Sigmoid colon (tissue), 7 donors: ENCODE data around the gene GAL3ST2. TPM values are rescaled to one million over a fixed set of nuclear protein-coding genes. Genes with fewer than 3 reads are reported as not detected.
"Not testable (repeated sequence)": the region's sequence is repeated elsewhere in the genome, so short reads cannot be mapped to it uniquely, and the experiment has no call there.

Experiments used
- DNase-seq: peaks from one replicate; pipeline ENCODE4 v3.0.0-alpha.2; 2019
- H3K27ac ChIP-seq, 4 donors: fragments of 200-600 bp; sonication (generic); one replicate each; pipeline ENCODE4 v1.5.1; 2016 to 2019; ENCODE audit warnings: mild to moderate bottlenecking in 1 of 4
- H3K27me3 ChIP-seq, 3 donors: fragments of 200-600 bp; sonication (generic); one replicate each; pipeline ENCODE4 v1.5.1; 2019; ENCODE audit warnings: mild to moderate bottlenecking in 1 of 3
- H3K36me3 ChIP-seq, 4 donors: fragments of 200-600 bp; sonication (generic); one replicate each; pipeline ENCODE4 v1.5.1; 2016 to 2019
- H3K4me1 ChIP-seq, 4 donors: fragments of 200-600 bp; sonication (generic); one replicate each; pipeline ENCODE4 v1.5.1; 2017 to 2019
- H3K4me3 ChIP-seq, 4 donors: fragments of 200-600 bp; sonication (generic); one replicate each; pipeline ENCODE4 v1.5.1; 2017 to 2019; ENCODE audit warnings: mild to moderate bottlenecking in 2 of 4, moderate library complexity in 1 of 4
- H3K9me3 ChIP-seq, 4 donors: fragments of 200-600 bp in 3 of 4; sonication (generic) in 3 of 4; one replicate each; pipeline versions ENCODE4 v1.5.1 to v1.6.1; 2013 to 2019
- CTCF ChIP-seq, 4 experiments: fragments of 450-650 bp in 3 of 4; fragments of 200-600 bp in 1 of 4; IDR thresholded peaks; one replicate each; pipeline ENCODE4 v1.5.1; 2016 to 2019; ENCODE audit warnings: antibody characterized with exemption in 4 of 4, mild to moderate bottlenecking in 3 of 4, moderate library complexity in 2 of 4
- EP300 ChIP-seq, 4 donors: sonication (generic); formaldehyde crosslinking; IDR thresholded peaks; one replicate each; pipeline ENCODE4 v1.6.1; 2017; ENCODE audit warnings: antibody characterized with exemption in 4 of 4
- POLR2A ChIP-seq, 2 donors: fragments of 450-650 bp; IDR thresholded peaks; one replicate each; pipeline ENCODE4 v1.6.1; 2016; ENCODE audit warnings: antibody characterized with exemption in 2 of 2, mild to moderate bottlenecking in 2 of 2, moderate library complexity in 2 of 2
- POLR2AphosphoS5 ChIP-seq, 4 donors: sonication (generic); formaldehyde crosslinking; IDR thresholded peaks; one replicate each; pipeline ENCODE4 v1.6.1; 2017; ENCODE audit warnings: antibody characterized with exemption in 4 of 4
- WGBS, 2 donors: extraction: QIAGEN DNeasy Blood & Tissue Kit; methylation state at CpG; one replicate each; pipeline ENCODE4 v1.1.7; 2013; 5-methylcytosine and 5-hydroxymethylcytosine counted together
- intact Hi-C: fragments of 100-400 bp; cut with DNase I; formaldehyde crosslinking; loops from one replicate; pipeline ENCODE4 v1.15.1; 2023
- polyA plus RNA-seq, 3 donors: library from polyadenylated mRNA; stranded (reverse); fragments of 200-250 nt; gene quantifications; one replicate each; pipeline ENCODE4 v1.2.3, GENCODE V29; 2013
- total RNA-seq, 4 donors: library from RNA; depleted of rRNA; stranded (reverse); fragments of >200 nt; gene quantifications; one replicate each; pipeline ENCODE4 v1.1.0, GENCODE V29; 2016
- donor health status: healthy with polysubstance abuse.
- donor health status: Bipolar disorder and iron deficiency.
- donor health status: healthy.

The GAL3ST2 gene
- total and polyA plus RNA-seq, 7 donors, result 0.33 to 13.6 (median 3.0) TPM; not detected in 2

GRCh38 chr2:241816431-241817121 is 40.0 kb downstream of the GAL3ST2 start:
- Histone ChIP-seq H3K27ac (no peak overlapping the region), H3K9me3 (no peaks in the 10 kb centered on the region), H3K4me3 (no peak overlapping the region), H3K36me3 (no peaks in the 10 kb centered on the region), H3K27me3 (peaks cover 0 to 43% (median 10%) of the 10 kb centered on the region in 3 donors), H3K4me1 (no peaks in the 10 kb centered on the region)
- DNase-seq, result peak; percentile 57
- intact Hi-C loops, result no loop called here
- WGBS, 2 donors, result 71 to 83% methylated on average over 33 of the region's 33 CpGs
- TF ChIP-seq EP300 (IDR thresholded peaks at IDR 0.05) (no peak), CTCF (IDR thresholded peaks at IDR 0.05) (no peak), POLR2AphosphoS5 (IDR thresholded peaks at IDR 0.05) (no peak), POLR2A (IDR thresholded peaks at IDR 0.05) (no peak)

GRCh38 chr2:241817126-241817820 is 40.7 kb downstream of the GAL3ST2 start:
- TF ChIP-seq CTCF (IDR thresholded peaks at IDR 0.05) (no peak), EP300 (IDR thresholded peaks at IDR 0.05) (no peak), POLR2AphosphoS5 (IDR thresholded peaks at IDR 0.05) (no peak), POLR2A (IDR thresholded peaks at IDR 0.05) (no peak)
- peak; percentile 59 for DNase-seq
- WGBS, 2 donors, result 16 to 36% methylated on average over 16 of the region's 16 CpGs
- H3K4me1 ChIP-seq, result no peaks in the 10 kb centered on the region
- peaks cover 0 to 50% (median 10%) of the 10 kb centered on the region in 3 donors for H3K27me3 ChIP-seq
- no peaks in the 10 kb centered on the region for H3K9me3 ChIP-seq
- intact Hi-C loops, result no loop called here
- no peak overlapping the region for H3K4me3 ChIP-seq
- H3K36me3 ChIP-seq, result no peaks in the 10 kb centered on the region
- no peak overlapping the region for H3K27ac ChIP-seq

- peaks cover 0 to 53% (median 10%) of the 10 kb centered on the region in 3 donors for H3K27me3 ChIP-seq
- H3K27ac ChIP-seq, DNase-seq, H3K36me3 ChIP-seq, H3K4me1 ChIP-seq, H3K9me3 ChIP-seq, intact Hi-C loops, H3K4me3 ChIP-seq: not testable (repeated sequence)
- 34 to 70% methylated on average over 10 of the region's 10 CpGs for WGBS, 2 donors
These were observed 41.2 kb downstream of the GAL3ST2 start for GRCh38 chr2:241817821-241818215.

- H3K27ac ChIP-seq, result no peak overlapping the region
- no peak for TF ChIP-seq POLR2A (IDR thresholded peaks at IDR 0.05)
- no peak for TF ChIP-seq EP300 (IDR thresholded peaks at IDR 0.05)
- TF ChIP-seq POLR2AphosphoS5 (IDR thresholded peaks at IDR 0.05), result no peak
- TF ChIP-seq CTCF (IDR thresholded peaks at IDR 0.05), result no peak
- no peaks in the 10 kb centered on the region for H3K9me3 ChIP-seq
- H3K4me3 ChIP-seq, result no peak overlapping the region
- peaks cover 0 to 51% (median 10%) of the 10 kb centered on the region in 3 donors for H3K27me3 ChIP-seq
- no peaks in the 10 kb centered on the region for H3K36me3 ChIP-seq
- H3K4me1 ChIP-seq, result no peaks in the 10 kb centered on the region
- 25 to 65% methylated on average over 25 of the region's 25 CpGs for WGBS, 2 donors
- intact Hi-C loops, result no loop called here
- peak; percentile 48 for DNase-seq
These were observed 41.8 kb downstream of the GAL3ST2 start for GRCh38 chr2:241818229-241818942.

GRCh38 chr2:241818943-241819270 is 42.3 kb downstream of the GAL3ST2 start:
- DNase-seq, result peak; percentile 30
- 19 to 62% methylated on average over 10 of the region's 10 CpGs for WGBS, 2 donors
- intact Hi-C loops, result no loop called here
- TF ChIP-seq EP300 (IDR thresholded peaks at IDR 0.05), result no peak
- no peak for TF ChIP-seq CTCF (IDR thresholded peaks at IDR 0.05)
- TF ChIP-seq POLR2A (IDR thresholded peaks at IDR 0.05), result no peak
- TF ChIP-seq POLR2AphosphoS5 (IDR thresholded peaks at IDR 0.05), result no peak
- H3K36me3 ChIP-seq, result no peaks in the 10 kb centered on the region
- no peak overlapping the region for H3K4me3 ChIP-seq
- H3K27me3 ChIP-seq, result peaks cover 0 to 50% (median 10%) of the 10 kb centered on the region in 3 donors
- H3K27ac ChIP-seq, result no peak overlapping the region
- no peaks in the 10 kb centered on the region for H3K4me1 ChIP-seq
- H3K9me3 ChIP-seq, result no peaks in the 10 kb centered on the region

GRCh38 chr2:241819947-241820624 is 43.5 kb downstream of the GAL3ST2 start:
- intact Hi-C loops, H3K4me3 ChIP-seq, H3K36me3 ChIP-seq, H3K9me3 ChIP-seq, H3K27ac ChIP-seq, H3K4me1 ChIP-seq: not testable (repeated sequence)
- WGBS, 2 donors, result 72 to 87% methylated on average over 27 of the region's 27 CpGs
- DNase-seq, result peak; percentile 40
- H3K27me3 ChIP-seq, result peaks cover 0 to 45% (median 10%) of the 10 kb centered on the region in 3 donors
